ENCODE measurements around the gene BRIP1.

- TF ChIP-seq CTCF (IDR thresholded peaks at IDR 0.05; ENCODE audit: extremely low read depth in 1 of 2, insufficient read depth in 1 of 2, low read depth in 1 of 2, low read length in 2 of 2) = no peak
- TF ChIP-seq POLR2A (IDR thresholded peaks at IDR 0.05; ENCODE audit: low read depth, low read length) = no peak
- no peak for TF ChIP-seq JUN (IDR thresholded peaks at IDR 0.05; ENCODE audit: borderline replicate concordance, insufficient read depth, insufficient read length, low read depth)
- TF ChIP-seq MYC (IDR thresholded peaks at IDR 0.05; ENCODE audit: low read depth, low read length) = no peak
- no peak for TF ChIP-seq POLR2AphosphoS5 (IDR thresholded peaks at IDR 0.05; ENCODE audit: insufficient read depth, low read depth, low read length)
- TF ChIP-seq FOS (IDR thresholded peaks at IDR 0.05; ENCODE audit: borderline replicate concordance, insufficient read depth, low read length) = no peak
- no peak for TF ChIP-seq EZH2 (IDR thresholded peaks at IDR 0.05; ENCODE audit: borderline replicate concordance, low read depth, low read length, severe bottlenecking)
- TF ChIP-seq MAX (IDR thresholded peaks at IDR 0.05; ENCODE audit: insufficient read depth, insufficient read length) = no peak
Observed at GRCh38 chr17:61699032-61699431, 164.3 kb downstream of the BRIP1 start.
